Esophagus squamous epithelium (tissue), 5 donors: ENCODE measurements around the gene NCKAP5. TPM values are rescaled to one million over a fixed set of nuclear protein-coding genes. Genes with fewer than 3 reads are reported as not detected.

Source experiments
- DNase-seq: peaks from one replicate; lab custom pipeline; 2025; lab: John Stamatoyannopoulos, UW
- H3K27ac ChIP-seq, 4 donors: fragments of 200-600 bp; sonication (generic); one replicate each; pipeline ENCODE4 v1.5.1; 2016 to 2019; ENCODE audit warnings: mild to moderate bottlenecking in 1 of 4
- H3K27me3 ChIP-seq, 4 donors: fragments of 200-600 bp; sonication (generic); 1 replicate in 3 of 4; 2 replicates in 1 of 4; pipeline versions ENCODE4 v1.5.1 to v1.6.0; 2017 to 2021; ENCODE audit warnings: antibody characterized with exemption in 1 of 4
- H3K36me3 ChIP-seq, 3 donors: fragments of 200-600 bp; sonication (generic); one replicate each; pipeline ENCODE4 v1.5.1; 2016 to 2019
- H3K4me1 ChIP-seq, 3 donors: fragments of 200-600 bp; sonication (generic); one replicate each; pipeline ENCODE4 v1.5.1; 2017 to 2019
- H3K4me3 ChIP-seq, 4 donors: fragments of 200-600 bp; sonication (generic); 1 replicate in 3 of 4; 2 replicates in 1 of 4; pipeline ENCODE4 v1.5.1; 2016 to 2019; ENCODE audit warnings: mild to moderate bottlenecking in 2 of 4, moderate library complexity in 1 of 4
- H3K9me3 ChIP-seq, 3 donors: fragments of 200-600 bp; sonication (generic); one replicate each; pipeline ENCODE4 v1.5.1; 2016 to 2019
- POLR2A ChIP-seq, 4 donors: fragments of 450-650 bp; IDR thresholded peaks; one replicate each; pipeline ENCODE4 v1.6.1; 2017; ENCODE audit warnings: antibody characterized with exemption in 4 of 4, mild to moderate bottlenecking in 4 of 4, moderate library complexity in 3 of 4
- WGBS, 2 donors: methylation state at CpG; one replicate each; pipeline ENCODE4 v1.1.5; 2018; 5-methylcytosine and 5-hydroxymethylcytosine counted together
- intact Hi-C: fragments of 100-400 bp; cut with DNase I; formaldehyde crosslinking; loops from one replicate; pipeline ENCODE4 v1.15.0; 2022
- total RNA-seq, 4 donors: library from RNA; depleted of rRNA; stranded (reverse); fragments of >200 nt; gene quantifications; one replicate each; pipeline ENCODE4 v1.1.0, GENCODE V29; 2016
- TF ChIP-seq, protein P1 (sequence below), 6 experiments: fragments of 450-650 bp in 4 of 6; fragments of 200-600 bp in 2 of 6; sonication (generic) in 2 of 6; IDR thresholded peaks; one replicate each; pipeline ENCODE4 v1.5.1; 2016 to 2019; ENCODE audit warnings: antibody characterized with exemption in 6 of 6, mild to moderate bottlenecking in 4 of 6, moderate library complexity in 4 of 6
- donor health status: DM: yes; HTN: yes; CAD: no.

The NCKAP5 gene
- total RNA-seq, 4 donors from 2014 or later: 4.5 to 6.9 (median 5.3) TPM

DNA sequence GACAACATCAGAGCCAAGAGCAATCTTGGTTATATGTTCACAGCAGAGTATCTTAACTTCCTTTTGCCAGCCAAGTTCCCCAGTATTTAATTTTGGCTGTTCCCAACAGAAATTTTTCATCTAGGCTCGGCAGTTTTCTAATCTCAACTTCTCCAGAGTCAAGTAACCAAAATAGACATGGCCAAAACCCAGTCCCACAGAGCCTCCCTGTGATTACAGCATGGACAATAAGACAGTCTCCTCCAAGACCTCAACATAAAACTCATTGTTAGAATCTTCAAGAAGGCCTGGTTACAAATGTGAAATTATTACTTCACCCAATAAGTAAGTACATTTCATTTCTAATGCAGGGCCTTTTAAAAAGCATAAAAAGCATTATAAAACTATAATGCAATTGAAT lies 445.7 kb downstream of the NCKAP5 start:
- no peak overlapping the region for H3K27ac ChIP-seq
- no peak overlapping the region for H3K4me3 ChIP-seq
- intact Hi-C loops: no loop called here
- H3K9me3 ChIP-seq: no peaks in the 10 kb centered on the region
- DNase-seq: no peak
- no peaks in the 10 kb centered on the region for H3K27me3 ChIP-seq
- TF ChIP-seq, protein P1, sequence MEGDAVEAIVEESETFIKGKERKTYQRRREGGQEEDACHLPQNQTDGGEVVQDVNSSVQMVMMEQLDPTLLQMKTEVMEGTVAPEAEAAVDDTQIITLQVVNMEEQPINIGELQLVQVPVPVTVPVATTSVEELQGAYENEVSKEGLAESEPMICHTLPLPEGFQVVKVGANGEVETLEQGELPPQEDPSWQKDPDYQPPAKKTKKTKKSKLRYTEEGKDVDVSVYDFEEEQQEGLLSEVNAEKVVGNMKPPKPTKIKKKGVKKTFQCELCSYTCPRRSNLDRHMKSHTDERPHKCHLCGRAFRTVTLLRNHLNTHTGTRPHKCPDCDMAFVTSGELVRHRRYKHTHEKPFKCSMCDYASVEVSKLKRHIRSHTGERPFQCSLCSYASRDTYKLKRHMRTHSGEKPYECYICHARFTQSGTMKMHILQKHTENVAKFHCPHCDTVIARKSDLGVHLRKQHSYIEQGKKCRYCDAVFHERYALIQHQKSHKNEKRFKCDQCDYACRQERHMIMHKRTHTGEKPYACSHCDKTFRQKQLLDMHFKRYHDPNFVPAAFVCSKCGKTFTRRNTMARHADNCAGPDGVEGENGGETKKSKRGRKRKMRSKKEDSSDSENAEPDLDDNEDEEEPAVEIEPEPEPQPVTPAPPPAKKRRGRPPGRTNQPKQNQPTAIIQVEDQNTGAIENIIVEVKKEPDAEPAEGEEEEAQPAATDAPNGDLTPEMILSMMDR (IDR thresholded peaks at IDR 0.05): no peak
- TF ChIP-seq POLR2A (IDR thresholded peaks at IDR 0.05): no peak
- no peaks in the 10 kb centered on the region for H3K4me1 ChIP-seq
- WGBS, 2 donors: 45 to 53% methylated on average over 1 of the region's 1 CpG
- H3K36me3 ChIP-seq: peaks cover 0 to 1% (median 0%) of the 10 kb centered on the region in 3 donors

DNA sequence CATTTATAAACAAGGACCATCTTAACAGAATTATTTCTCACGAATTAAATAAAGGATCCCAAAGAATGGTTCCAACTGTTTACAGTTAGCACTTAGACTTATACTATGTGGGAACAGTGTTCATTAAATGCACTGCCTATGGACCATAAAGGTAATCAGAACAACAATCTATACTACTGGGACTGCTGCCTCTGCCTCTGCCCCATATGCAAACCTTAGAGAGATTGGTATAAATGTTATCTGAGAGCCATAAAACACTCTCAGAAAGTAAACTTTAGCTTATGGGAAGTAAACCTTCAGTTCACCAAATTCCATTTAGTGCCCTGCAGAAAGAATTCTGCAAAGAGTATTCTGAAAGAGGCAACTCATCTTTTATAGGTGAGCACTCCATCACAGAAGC lies 448.0 kb downstream of the NCKAP5 start:
- TF ChIP-seq, protein P1 (IDR thresholded peaks at IDR 0.05): no peak
- TF ChIP-seq POLR2A (IDR thresholded peaks at IDR 0.05): no peak
- 52 to 67% methylated on average over 1 of the region's 1 CpG for WGBS, 2 donors
- intact Hi-C loops: no loop called here
- DNase-seq: no peak
- Histone ChIP-seq H3K27ac (no peak overlapping the region), H3K27me3 (no peaks in the 10 kb centered on the region), H3K4me1 (no peaks in the 10 kb centered on the region), H3K36me3 (no peaks in the 10 kb centered on the region), H3K9me3 (no peaks in the 10 kb centered on the region), H3K4me3 (no peak overlapping the region)

DNA sequence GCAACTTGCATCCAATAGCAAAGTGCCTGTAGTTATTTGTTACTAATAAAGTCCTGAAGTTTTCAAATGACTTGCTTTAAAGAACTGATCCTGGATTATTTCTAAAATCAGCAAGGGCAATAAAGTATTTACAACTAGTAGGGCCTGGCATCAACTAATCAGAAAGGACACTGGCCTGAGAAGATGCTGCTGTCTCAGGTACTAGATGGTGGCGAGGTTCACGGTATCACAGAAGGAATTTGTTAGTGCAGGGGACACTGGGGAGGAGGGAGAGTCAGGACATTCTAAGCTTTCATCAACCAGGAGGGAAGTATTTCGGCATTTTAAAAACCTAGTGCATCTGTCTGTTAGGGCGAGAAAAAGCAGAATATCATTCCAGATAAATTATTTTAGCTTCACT lies 458.1 kb downstream of the NCKAP5 start:
- TF ChIP-seq, protein P1 (IDR thresholded peaks at IDR 0.05): no peak
- TF ChIP-seq POLR2A (IDR thresholded peaks at IDR 0.05): no peak
- no peak overlapping the region for H3K4me3 ChIP-seq
- no peaks in the 10 kb centered on the region for H3K36me3 ChIP-seq
- H3K9me3 ChIP-seq: no peaks in the 10 kb centered on the region
- H3K4me1 ChIP-seq: peaks cover 0 to 16% (median 0%) of the 10 kb centered on the region in 3 donors
- no peak overlapping the region for H3K27ac ChIP-seq
- H3K27me3 ChIP-seq: no peaks in the 10 kb centered on the region
- no peak for DNase-seq
- intact Hi-C loops: no loop called here
- 78 to 87% methylated on average over 4 of the region's 4 CpGs for WGBS, 2 donors

DNA sequence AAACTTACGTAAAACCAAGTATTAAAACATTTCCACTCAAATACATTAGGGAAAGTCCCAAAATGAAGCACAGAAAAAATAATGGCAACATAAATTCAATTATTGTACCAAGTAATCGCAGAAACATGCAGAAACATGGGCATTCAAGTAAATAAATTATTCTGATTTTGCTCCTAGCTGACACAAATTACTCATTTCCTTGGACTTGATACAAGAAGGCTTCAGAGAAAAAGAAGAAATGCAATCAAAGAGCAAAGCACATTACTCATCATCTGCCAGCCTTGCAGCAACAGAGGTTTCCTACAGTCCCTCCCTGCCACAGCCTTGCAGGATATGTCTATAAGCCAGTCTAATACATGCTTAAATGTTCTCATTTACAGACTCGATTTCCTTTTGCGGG lies 458.5 kb downstream of the NCKAP5 start:
- Histone ChIP-seq H3K9me3 (no peaks in the 10 kb centered on the region), H3K27ac (no peak overlapping the region), H3K4me3 (no peak overlapping the region), H3K27me3 (no peaks in the 10 kb centered on the region), H3K36me3 (no peaks in the 10 kb centered on the region), H3K4me1 (peaks cover 0 to 16% (median 0%) of the 10 kb centered on the region in 3 donors)
- 28 to 37% methylated on average over 4 of the region's 4 CpGs for WGBS, 2 donors
- no peak for DNase-seq
- TF ChIP-seq, protein P1 (IDR thresholded peaks at IDR 0.05): no peak
- TF ChIP-seq POLR2A (IDR thresholded peaks at IDR 0.05): no peak
- intact Hi-C loops: no loop called here

DNA sequence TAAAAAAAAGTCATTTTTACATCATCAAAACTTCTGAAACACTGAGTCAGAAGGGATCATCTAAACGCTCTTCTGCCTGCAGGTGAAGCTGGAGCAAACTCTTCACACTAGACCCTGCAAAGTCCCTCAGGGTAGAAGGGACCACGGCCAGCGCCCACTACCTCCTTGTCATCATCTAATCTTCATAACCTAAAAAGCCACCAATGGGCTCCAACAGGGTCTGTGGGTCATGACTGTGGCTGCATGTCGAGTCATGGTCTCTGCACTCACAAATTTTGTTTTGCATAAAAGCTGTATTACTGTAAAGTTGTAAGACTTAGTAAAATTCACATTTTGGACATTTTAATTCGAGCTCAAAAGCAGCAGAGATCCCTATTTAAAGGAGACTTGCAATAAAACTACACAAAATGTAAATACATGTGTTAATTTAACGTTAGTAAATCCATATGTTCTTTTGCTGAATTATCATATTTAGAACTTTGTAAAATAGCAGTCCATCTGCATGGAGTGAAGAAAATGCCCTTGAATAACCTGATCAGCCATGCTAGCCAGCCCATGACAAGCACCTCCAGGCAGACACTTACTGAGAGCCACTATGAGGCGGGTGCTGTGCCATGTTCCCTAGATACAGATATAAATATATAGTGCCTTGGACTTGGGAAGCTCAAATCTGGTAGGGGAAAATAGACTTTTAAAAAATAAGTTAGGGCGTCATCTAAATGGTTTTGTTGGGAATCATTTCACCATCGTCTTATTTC lies 461.0 kb downstream of the NCKAP5 start:
- DNase-seq: no peak
- Histone ChIP-seq H3K27ac (no peak overlapping the region), H3K27me3 (no peaks in the 10 kb centered on the region), H3K4me1 (peaks cover 0 to 16% (median 0%) of the 10 kb centered on the region in 3 donors), H3K36me3 (no peaks in the 10 kb centered on the region), H3K4me3 (no peak overlapping the region), H3K9me3 (no peaks in the 10 kb centered on the region)
- WGBS, 2 donors: 82 to 93% methylated on average over 7 to 9 of the region's 9 CpGs
- TF ChIP-seq, protein P1 (IDR thresholded peaks at IDR 0.05): no peak
- no peak for TF ChIP-seq POLR2A (IDR thresholded peaks at IDR 0.05)
- intact Hi-C loops: no loop called here
